Activated CD8-positive, alpha-beta memory T cell treated with anti-CD3 and anti-CD28 coated beads, Interleukin-2, amount 10 ng/mL, durations not matched to agents 7 days and 5 days (primary cell): Measurements from ENCODE around the gene NOS1. TPM values are rescaled to one million over a fixed set of nuclear protein-coding genes. Genes with fewer than 3 reads are reported as not detected.
"Not testable (repeated sequence)": the region's sequence is repeated elsewhere in the genome, so short reads cannot be mapped to it uniquely, and the experiment has no call there.

Source experiments
- ATAC-seq: fragments of 150-1000 bp; cut with Tn5 transposase; one replicate; pipeline ENCODE4 v1.10.0; 2021; ENCODE audit warnings: moderate library complexity
- CTCF ChIA-PET: fragments of 350-600 bp; sonication (Branson Sonifier 250); formaldehyde crosslinking; loops from one replicate; lab custom pipeline; 2021; ENCODE audit warnings: antibody characterized with exemption; lab: Charles Lee
- DNase-seq: peaks from one replicate; pipeline ENCODE4 v3.0.0-alpha.2; 2020
- H3K27ac Mint-ChIP-seq: one replicate; pipeline ENCODE4 v1.8.0; 2021; ENCODE audit warnings: mild to moderate bottlenecking, mixed read lengths
- H3K27me3 Mint-ChIP-seq: one replicate; pipeline ENCODE4 v1.8.0; 2021; ENCODE audit warnings: mixed read lengths
- H3K36me3 Mint-ChIP-seq: one replicate; pipeline ENCODE4 v1.8.0; 2021; ENCODE audit warnings: mild to moderate bottlenecking, mixed read lengths
- H3K4me1 Mint-ChIP-seq: one replicate; pipeline ENCODE4 v1.8.0; 2021; ENCODE audit warnings: mixed read lengths
- H3K4me3 Mint-ChIP-seq: one replicate; pipeline ENCODE4 v1.8.0; 2021; ENCODE audit warnings: mild to moderate bottlenecking, moderate library complexity, mixed read lengths
- H3K9me3 Mint-ChIP-seq: one replicate; pipeline ENCODE4 v1.8.0; 2022; ENCODE audit warnings: low read depth, mixed read lengths
- total RNA-seq, 2 experiments: library from RNA; stranded (reverse); gene quantifications; one replicate each; pipeline ENCODE4 v1.2.3, GENCODE V29; 2021

The NOS1 gene
- total RNA-seq, 2 experiments from 2014 or later: not detected

DNA sequence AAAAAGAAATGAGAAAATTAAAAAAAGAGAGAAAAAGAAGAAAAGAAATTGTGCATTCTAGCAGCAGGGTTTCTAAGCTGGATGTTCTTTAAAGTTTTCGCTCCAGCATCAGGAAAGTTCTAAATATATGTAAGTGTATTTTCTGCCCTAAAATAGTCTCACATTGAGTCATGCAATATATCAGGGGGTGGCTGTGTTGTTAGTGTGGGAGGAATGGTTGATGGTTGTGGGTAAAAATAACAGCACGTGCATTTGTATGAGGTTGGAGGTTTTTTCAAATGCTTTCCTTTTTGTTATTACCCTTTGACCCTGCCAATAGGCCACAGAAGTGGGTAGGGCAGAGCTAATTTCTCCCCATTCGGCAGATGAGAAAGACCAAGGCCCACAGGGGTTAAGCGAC lies 106.0 kb downstream of the NOS1 start:
- CTCF ChIA-PET: no interaction called here
- DNase-seq: no peak
- no peaks in the 10 kb centered on the region for H3K9me3 Mint-ChIP-seq
- ATAC-seq: no peak
- no peaks in the 10 kb centered on the region for H3K27me3 Mint-ChIP-seq
- no peak overlapping the region for H3K27ac Mint-ChIP-seq
- no peaks in the 10 kb centered on the region for H3K36me3 Mint-ChIP-seq
- no peak overlapping the region for H3K4me3 Mint-ChIP-seq
- no peaks in the 10 kb centered on the region for H3K4me1 Mint-ChIP-seq

GRCh38 chr12:117243488-117243887 lies 117.9 kb downstream of the NOS1 start:
- H3K9me3 Mint-ChIP-seq: no peaks in the 10 kb centered on the region
- no peak for DNase-seq
- H3K27ac Mint-ChIP-seq: no peak overlapping the region
- H3K27me3 Mint-ChIP-seq: no peaks in the 10 kb centered on the region
- no peaks in the 10 kb centered on the region for H3K36me3 Mint-ChIP-seq
- no peaks in the 10 kb centered on the region for H3K4me1 Mint-ChIP-seq
- no peak overlapping the region for H3K4me3 Mint-ChIP-seq
- ATAC-seq: no peak
- CTCF ChIA-PET: no interaction called here

DNA sequence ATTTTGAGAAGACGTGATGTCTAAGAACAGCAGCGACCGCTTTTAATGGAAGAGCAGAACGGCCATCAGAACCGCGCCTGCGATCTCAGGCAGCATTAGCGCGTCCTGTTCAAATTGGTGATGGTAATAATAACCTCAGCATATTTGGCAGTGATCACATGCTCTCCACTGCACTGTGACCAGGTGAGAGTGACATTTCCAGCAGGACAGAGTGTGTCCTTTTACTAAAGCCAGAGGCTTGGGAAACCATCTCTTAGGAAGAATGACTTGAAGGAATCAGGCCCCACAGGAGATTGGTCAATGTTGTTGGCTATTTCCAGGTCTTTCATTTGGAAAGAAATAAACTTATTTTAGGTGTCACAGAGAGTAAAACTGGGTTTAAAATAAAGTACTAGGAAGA lies 119.7 kb downstream of the NOS1 start:
- Mint-ChIP-seq H3K4me1 (no peaks in the 10 kb centered on the region), H3K4me3 (no peak overlapping the region), H3K27ac (no peak overlapping the region), H3K36me3 (no peaks in the 10 kb centered on the region), H3K27me3 (no peaks in the 10 kb centered on the region), H3K9me3 (no peaks in the 10 kb centered on the region)
- DNase-seq (no peak), ATAC-seq (no peak)
- CTCF ChIA-PET: no interaction called here

DNA sequence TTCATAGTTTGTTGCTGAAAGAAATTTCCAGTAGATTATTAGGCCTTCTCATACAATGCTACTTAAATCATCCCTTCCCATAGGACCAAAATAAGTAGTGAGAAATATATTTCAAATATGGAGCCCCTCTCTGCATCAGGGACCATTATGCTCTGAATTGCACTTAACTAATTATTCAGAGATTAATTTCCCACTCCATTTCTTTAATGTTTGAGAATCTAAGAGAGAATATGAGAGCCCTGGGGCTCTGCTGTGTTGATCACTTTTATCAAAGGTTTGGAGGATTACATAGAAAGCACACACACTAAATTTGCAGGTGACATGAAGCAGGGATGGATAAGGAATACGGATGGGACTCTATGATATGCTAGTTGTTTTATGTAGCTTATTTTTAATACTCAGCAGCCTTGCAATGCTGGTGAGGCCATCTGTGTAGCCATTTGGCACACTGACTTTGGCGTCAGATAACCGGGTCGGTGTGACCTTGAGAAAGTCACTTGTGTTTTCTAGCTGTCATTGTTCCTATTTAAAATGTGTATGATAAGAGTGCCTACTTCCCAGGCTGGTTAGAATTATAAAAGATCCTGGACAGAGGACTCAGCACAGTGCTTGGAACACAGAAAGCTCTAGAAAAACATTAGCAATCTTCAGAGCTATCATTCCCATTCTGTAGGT lies 121.2 kb downstream of the NOS1 start:
- Mint-ChIP-seq H3K4me3 (no peak overlapping the region), H3K36me3 (no peaks in the 10 kb centered on the region), H3K27ac (no peak overlapping the region), H3K9me3 (no peaks in the 10 kb centered on the region), H3K27me3 (peaks cover 7% of the 10 kb centered on the region), H3K4me1 (no peaks in the 10 kb centered on the region)
- DNase-seq (no peak), ATAC-seq (no peak)
- CTCF ChIA-PET: no interaction called here

GRCh38 chr12:117236456-117237001 lies 124.9 kb downstream of the NOS1 start:
- CTCF ChIA-PET: interaction anchor here (0.6 to 4.5 kb wide), 18 partner anchors 12 to 718 kb away, joined by 3 to 34 read pairs (median 3); no protein-coding TSS in a partner anchor
- Mint-ChIP-seq H3K27ac (no peak overlapping the region), H3K9me3 (no peaks in the 10 kb centered on the region), H3K27me3 (peaks cover 9% of the 10 kb centered on the region), H3K36me3 (no peaks in the 10 kb centered on the region), H3K4me3 (no peak overlapping the region), H3K4me1 (no peaks in the 10 kb centered on the region)
- ATAC-seq (peak; percentile 63), DNase-seq (peak; percentile 84)

DNA sequence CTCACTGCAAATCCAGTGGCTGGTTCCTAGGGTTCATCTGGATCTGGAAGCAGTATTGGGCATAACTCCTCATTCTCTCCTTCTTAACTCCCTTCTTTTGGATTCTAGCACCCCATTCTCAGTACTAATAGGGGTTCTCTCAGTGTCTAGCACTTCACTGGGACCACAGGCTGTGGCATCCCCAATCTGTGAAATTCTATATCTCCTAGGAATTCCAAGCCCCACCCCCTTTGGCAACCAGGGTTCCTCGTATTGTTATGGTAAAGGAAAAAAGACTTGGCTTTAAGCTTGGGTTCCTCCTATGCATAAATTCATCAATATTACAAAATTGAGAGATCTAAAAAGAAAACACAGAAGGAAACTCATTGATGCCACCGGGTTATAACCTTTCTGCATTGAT lies 126.2 kb downstream of the NOS1 start:
- H3K9me3 Mint-ChIP-seq: no peaks in the 10 kb centered on the region
- no peak overlapping the region for H3K27ac Mint-ChIP-seq
- DNase-seq (no peak), ATAC-seq (no peak)
- CTCF ChIA-PET: interaction anchor here (2.6 to 4.5 kb wide), 2 partner anchors 23 to 353 kb away, joined by 7 to 34 read pairs; no protein-coding TSS in a partner anchor
- H3K27me3 Mint-ChIP-seq: peaks cover 9% of the 10 kb centered on the region
- no peaks in the 10 kb centered on the region for H3K36me3 Mint-ChIP-seq
- no peaks in the 10 kb centered on the region for H3K4me1 Mint-ChIP-seq
- H3K4me3 Mint-ChIP-seq: no peak overlapping the region

GRCh38 chr12:117234441-117234840 lies 127.0 kb downstream of the NOS1 start:
- H3K4me1 Mint-ChIP-seq: no peaks in the 10 kb centered on the region
- DNase-seq: no peak
- CTCF ChIA-PET: interaction anchor here (1.0 to 4.5 kb wide), 3 partner anchors 100 to 603 kb away, joined by 3 to 34 read pairs (median 6); no protein-coding TSS in a partner anchor

GRCh38 chr12:117231750-117232149 lies 129.7 kb downstream of the NOS1 start:
- Mint-ChIP-seq H3K4me1 (no peaks in the 10 kb centered on the region), H3K27me3 (peaks cover 11% of the 10 kb centered on the region), H3K27ac (no peak overlapping the region), H3K36me3 (no peaks in the 10 kb centered on the region), H3K9me3 (no peaks in the 10 kb centered on the region), H3K4me3 (no peak overlapping the region)
- no peak for ATAC-seq
- CTCF ChIA-PET: no interaction called here
- no peak for DNase-seq

More at GRCh38 chr12:117234441-117234840, 127.0 kb downstream of the NOS1 start:
- no peak overlapping the region for H3K27ac Mint-ChIP-seq
- no peak overlapping the region for H3K4me3 Mint-ChIP-seq
- no peaks in the 10 kb centered on the region for H3K36me3 Mint-ChIP-seq
- H3K27me3 Mint-ChIP-seq: peaks cover 9% of the 10 kb centered on the region
- no peaks in the 10 kb centered on the region for H3K9me3 Mint-ChIP-seq
- ATAC-seq: no peak

GRCh38 chr12:117228239-117228638 lies 133.2 kb downstream of the NOS1 start:
- H3K9me3 Mint-ChIP-seq: no peaks in the 10 kb centered on the region
- H3K27me3 Mint-ChIP-seq: peaks cover 2% of the 10 kb centered on the region
- no peak overlapping the region for H3K4me3 Mint-ChIP-seq
- ATAC-seq (no peak), DNase-seq (no peak)
- CTCF ChIA-PET: no interaction called here
- no peaks in the 10 kb centered on the region for H3K36me3 Mint-ChIP-seq
- no peaks in the 10 kb centered on the region for H3K4me1 Mint-ChIP-seq
- H3K27ac Mint-ChIP-seq: no peak overlapping the region

- Mint-ChIP-seq H3K4me1 (no peaks in the 10 kb centered on the region), H3K36me3 (no peaks in the 10 kb centered on the region), H3K27me3 (peaks cover 2% of the 10 kb centered on the region), H3K27ac (peak overlapping the region; percentile 55), H3K4me3 (no peak overlapping the region), H3K9me3 (no peaks in the 10 kb centered on the region)
- no peak for ATAC-seq
- CTCF ChIA-PET: interaction anchor here (1.0 kb wide), 1 partner anchor 22 kb away, joined by 3 read pairs; no protein-coding TSS in a partner anchor
- no peak for DNase-seq
Observed at GRCh38 chr12:117227000-117227653, 134.3 kb downstream of the NOS1 start.

- H3K27me3 Mint-ChIP-seq: peaks cover 2% of the 10 kb centered on the region
- no peaks in the 10 kb centered on the region for H3K36me3 Mint-ChIP-seq
- CTCF ChIA-PET: no interaction called here
- H3K9me3 Mint-ChIP-seq: no peaks in the 10 kb centered on the region
- no peak for DNase-seq
- no peak overlapping the region for H3K27ac Mint-ChIP-seq
- H3K4me3 Mint-ChIP-seq: no peak overlapping the region
- ATAC-seq: no peak
- no peaks in the 10 kb centered on the region for H3K4me1 Mint-ChIP-seq
Observed at GRCh38 chr12:117226505-117226904, 134.9 kb downstream of the NOS1 start.

DNA sequence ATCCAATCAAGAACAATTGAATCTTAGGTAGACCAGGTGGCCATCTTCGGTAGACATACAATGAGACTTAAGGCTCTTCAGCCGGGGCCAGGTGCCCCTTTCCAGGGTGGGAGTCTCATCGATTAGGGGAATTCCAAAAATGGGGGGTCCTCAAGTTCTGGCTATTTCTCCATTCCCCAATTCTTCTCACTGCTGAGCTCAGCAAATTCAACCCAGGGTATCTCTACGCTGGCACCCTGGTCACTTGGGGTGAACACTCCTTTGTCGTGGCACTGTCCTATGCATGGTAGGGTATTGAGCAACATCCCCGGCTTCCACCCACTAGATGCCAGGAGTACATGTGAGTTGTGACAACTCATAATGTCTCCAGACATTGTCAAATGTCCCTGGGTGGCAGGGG lies 136.2 kb downstream of the NOS1 start:
- no peak overlapping the region for H3K4me3 Mint-ChIP-seq
- H3K27ac Mint-ChIP-seq: no peak overlapping the region
- ATAC-seq (no peak), DNase-seq (no peak)
- CTCF ChIA-PET: interaction anchor here (0.9 to 1.9 kb wide), 2 partner anchors 12 kb away, joined by 3 to 5 read pairs; no protein-coding TSS in a partner anchor
- H3K9me3 Mint-ChIP-seq: no peaks in the 10 kb centered on the region
- H3K36me3 Mint-ChIP-seq: no peaks in the 10 kb centered on the region
- H3K4me1 Mint-ChIP-seq: no peaks in the 10 kb centered on the region
- peaks cover 2% of the 10 kb centered on the region for H3K27me3 Mint-ChIP-seq

- not testable (repeated sequence) for H3K4me3 Mint-ChIP-seq, H3K27ac Mint-ChIP-seq, H3K9me3 Mint-ChIP-seq, ATAC-seq, DNase-seq, H3K36me3 Mint-ChIP-seq, H3K4me1 Mint-ChIP-seq, H3K27me3 Mint-ChIP-seq
- CTCF ChIA-PET: interaction anchor here (1.8 kb wide), 1 partner anchor 10 kb away, joined by 4 read pairs; no protein-coding TSS in a partner anchor
Observed at GRCh38 chr12:117220947-117221346, 140.5 kb downstream of the NOS1 start.
